GM19372 (cell line): ENCODE results near the gene LINS1.
"Not testable (repeated sequence)": the region's sequence is repeated elsewhere in the genome, so short reads cannot be mapped to it uniquely, and the experiment has no call there.

Source experiments
- ATAC-seq: cut with Tn5 transposase; IDR thresholded peaks from one replicate; pipeline ENCODE4 v1.9.1; 2021; ENCODE audit warnings: mild to moderate bottlenecking, low read depth, moderate library complexity; ENCODE audit not compliant: unreplicated experiment

Gene LINS1

DNA sequence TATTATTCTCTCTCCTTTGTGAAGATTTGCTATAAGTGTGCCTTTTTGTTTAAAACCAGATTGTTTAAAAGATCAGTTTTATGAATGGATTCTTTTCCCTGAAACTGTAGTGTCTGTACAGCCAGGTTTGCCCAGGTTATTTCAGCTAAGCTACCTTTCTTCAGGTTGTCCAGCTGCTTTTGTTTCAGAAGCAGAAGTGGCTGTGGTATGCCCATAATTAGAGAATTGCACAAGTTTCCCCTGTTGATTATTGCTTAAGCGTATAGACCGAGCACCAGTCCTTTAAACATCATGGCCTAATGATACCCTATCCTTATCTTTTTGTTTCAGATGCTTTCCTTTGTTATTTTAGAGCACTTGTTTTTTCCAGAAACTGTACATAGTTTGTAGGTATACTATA, 10.6 kb upstream of the LINS1 start:
- ATAC-seq = no peak

DNA sequence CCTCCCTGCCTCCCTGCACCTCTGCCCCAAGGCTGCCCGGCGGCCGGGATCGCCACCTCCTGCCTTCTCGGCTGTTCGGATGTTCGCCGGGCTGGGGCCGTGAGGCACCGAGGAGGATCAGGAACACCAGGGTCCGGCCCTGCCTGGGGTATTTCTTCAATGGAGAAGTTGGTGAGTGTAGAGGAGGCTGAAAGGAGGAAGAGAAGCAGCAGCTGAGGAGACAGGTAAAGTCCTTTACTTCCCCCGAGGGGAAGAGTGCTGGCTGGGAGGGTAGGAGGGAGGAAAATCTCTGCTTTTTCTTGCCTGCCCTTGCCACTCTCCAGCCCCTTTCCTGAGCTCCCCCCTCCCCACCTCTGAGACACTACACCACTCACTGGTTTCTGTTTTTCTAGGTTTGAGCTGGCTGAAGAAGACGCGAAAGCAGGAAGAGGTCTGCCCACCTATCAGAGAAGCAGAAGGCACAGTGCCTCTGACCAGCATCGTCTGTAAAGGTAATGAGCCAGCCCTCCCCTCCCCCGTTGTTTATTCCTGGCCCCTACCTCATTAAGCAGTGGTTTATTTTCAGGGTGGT, 924 bp upstream of the LINS1 start:
- peak; percentile 31 for ATAC-seq

DNA sequence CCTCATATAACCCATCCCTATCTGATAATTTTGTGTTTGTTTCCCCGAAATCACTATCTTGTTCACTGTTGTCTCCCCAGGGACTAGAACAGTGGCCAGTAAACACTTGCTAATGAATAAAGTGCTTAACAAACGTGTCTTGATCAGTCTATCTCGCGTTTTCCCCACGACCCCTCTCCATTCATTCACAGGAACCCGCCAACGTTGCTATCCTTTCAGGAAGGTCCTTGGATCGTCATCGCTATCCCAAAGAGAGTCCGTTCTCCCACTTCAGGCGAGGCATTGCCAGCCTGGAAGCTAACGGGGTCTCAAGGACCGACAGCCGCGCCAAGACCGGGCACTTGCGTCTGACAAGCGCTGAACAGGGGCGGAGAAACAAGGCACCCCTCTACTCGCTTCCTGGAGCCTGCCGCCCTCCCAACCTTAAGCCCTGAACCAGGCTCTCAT, 344 bp downstream of the LINS1 start:
- ATAC-seq = peak; percentile 3

DNA sequence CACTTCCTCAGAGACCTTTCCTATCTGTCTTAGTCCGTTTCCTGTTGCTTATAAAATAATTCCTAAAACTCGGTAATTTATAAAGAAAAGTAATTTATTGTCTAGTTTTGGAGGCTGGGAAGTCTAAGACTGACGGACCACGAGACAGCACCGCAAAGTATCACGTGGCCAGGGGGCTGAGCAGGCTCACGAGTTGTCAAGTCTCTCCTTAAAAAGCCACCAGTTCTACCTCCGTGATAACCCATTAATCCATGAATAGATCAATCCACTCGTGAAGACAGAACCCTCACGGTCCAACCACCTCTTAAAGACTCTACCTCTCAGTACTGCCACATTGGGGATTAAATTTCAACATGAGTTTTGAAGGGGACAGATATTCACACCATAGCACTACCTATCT, 821 bp downstream of the LINS1 start:
- no peak for ATAC-seq

DNA sequence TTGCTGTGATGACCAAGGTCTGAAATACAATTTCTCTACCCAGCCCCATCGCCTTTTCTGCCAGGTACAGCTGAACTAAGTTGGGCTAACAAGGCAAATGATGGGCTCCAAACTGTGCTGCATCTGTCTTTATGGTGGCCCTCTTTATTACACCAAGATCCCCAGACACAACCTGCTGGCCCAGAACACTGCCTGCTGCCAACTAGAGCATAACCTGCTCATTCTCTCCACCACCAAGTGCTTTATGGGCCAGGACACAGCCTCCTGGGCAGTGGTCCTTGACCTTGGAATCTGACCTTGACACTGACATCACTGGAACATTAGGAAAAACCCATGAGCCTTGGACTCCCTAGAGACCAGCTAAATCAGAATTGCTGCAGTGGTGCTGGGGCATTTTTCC, 3.3 kb downstream of the LINS1 start:
- no peak for ATAC-seq

DNA sequence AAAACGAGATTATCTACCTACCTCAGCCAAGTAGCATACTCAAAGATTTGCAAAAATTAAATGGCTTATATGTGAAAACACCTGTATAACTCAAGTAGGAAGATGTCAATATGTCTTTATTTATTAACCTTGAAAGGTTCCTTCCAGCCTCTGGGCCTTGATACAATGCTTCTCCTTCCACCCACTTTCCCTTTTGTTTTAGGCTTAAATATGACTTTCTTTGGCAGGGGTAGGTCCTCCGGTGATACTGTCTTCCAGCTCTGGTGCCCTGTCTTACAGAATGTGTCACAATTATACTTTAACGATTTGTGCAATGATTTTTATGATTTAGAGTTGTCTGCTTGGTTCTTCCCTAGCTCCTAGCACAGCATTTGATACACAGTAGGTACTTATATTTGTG, 4.1 kb downstream of the LINS1 start:
- ATAC-seq = no peak

DNA sequence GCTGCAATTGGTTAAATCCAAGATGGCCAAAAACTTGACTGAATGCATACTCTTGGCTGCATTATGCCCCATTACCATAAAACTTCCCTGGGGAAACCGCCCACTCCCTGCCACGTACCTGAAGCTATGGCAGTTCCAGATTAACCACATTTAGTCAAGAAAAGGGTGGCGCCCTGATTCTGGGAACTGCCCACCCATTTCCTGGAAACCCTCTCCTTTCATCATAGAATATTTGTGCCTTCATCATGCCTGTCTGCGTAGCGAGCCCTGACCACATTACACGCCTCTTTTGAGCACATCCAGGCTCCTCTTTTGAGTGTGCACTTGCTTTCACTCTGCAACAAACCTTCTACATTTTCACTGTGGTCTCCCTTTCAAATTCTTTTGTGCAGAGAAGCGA, 5.2 kb downstream of the LINS1 start:
- ATAC-seq = peak; percentile 67

DNA sequence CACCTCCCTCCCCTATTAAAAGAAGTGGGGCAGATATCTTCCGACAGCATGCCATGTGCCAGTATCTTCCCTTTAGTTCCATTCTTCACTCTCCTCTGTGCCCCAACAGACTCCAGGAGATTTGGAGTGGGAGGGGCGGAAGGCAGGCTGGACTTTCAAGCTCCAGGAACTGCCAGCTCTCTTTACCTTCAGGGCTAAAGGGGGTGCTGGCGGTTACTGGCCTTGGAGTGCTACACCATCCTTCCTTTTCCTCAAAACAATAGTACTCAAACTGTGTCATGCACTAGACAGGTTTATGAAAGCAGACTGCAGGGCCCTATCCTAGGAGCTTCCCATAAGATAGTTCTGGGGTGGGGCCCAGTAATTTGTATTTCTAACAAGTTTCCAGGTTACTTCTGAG, 6.0 kb downstream of the LINS1 start:
- no peak for ATAC-seq

DNA sequence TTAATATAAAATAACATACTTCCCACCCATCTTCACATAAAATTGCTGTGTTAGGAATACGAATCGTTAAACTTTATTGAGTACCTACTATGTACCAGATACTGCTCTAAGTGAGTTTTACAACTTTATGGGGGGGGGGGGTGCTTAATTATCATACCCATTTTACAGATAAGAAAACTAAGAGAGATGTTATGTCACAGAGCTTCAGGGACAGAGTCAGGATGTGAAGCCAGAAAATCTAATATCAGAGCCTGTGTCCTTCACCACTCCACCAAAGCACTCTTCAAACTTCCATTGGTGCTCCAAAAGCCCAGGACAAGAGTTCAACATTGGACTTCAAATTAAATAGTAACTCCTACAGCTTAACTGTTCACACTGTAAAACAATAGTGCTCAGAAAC, 8.6 kb downstream of the LINS1 start:
- ATAC-seq = no peak

DNA sequence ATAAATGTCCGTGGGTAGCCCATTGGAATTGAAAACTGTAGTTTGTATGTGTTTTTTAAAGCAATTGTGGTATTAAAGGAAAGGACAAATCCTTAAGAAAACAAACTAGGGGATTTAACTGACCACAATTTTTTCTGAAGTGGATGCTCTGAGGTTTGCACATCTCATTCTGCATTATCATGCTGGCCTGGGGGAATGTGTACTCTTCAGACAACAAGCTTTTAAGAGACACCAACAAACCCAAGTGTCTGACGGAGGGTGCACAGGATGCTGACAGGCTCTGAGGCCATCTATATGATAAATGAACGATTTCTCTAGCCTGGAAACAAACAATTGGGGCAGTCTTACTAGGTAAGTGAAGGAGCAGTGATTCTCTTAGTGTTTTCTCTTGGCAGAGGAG, 9.1 kb downstream of the LINS1 start:
- ATAC-seq = no peak

DNA sequence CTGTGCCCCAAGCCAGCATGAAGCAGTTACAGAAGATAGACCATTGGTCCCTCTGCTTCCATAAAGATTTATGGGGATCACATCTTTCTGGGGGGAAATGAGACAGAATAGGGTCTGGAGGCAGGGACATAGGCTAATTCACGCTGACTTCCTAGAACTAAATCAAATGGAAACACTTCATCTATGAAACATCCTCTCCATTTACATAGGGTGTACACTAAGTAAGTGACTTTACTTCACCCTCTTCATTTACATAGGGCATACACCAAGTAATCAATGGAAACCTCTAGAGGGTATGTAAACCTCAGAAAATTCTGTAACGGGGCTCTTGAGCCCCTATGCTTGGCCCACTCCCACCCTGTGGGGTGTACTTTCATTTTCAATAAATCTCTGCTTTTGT, 10.1 kb downstream of the LINS1 start:
- ATAC-seq = no peak

DNA sequence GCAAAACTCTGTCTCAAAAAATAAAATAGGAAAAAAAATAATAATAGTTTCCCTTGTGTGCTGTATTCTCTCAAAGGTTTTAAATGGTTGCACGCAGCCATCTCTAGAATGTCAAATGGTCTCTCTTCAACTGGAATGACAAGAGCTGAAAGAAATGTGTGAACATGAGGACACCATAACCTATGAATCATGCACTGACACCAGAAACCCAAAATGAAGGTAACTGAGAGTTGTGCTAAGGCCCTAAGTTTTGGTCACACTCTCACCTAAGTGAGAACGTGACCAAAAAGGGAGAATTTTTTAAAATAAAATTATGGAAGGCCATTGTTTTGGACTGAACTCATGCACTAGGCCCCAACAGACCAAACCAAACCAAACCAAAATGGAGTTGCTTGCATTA, 10.8 kb downstream of the LINS1 start:
- ATAC-seq = not testable (repeated sequence)

DNA sequence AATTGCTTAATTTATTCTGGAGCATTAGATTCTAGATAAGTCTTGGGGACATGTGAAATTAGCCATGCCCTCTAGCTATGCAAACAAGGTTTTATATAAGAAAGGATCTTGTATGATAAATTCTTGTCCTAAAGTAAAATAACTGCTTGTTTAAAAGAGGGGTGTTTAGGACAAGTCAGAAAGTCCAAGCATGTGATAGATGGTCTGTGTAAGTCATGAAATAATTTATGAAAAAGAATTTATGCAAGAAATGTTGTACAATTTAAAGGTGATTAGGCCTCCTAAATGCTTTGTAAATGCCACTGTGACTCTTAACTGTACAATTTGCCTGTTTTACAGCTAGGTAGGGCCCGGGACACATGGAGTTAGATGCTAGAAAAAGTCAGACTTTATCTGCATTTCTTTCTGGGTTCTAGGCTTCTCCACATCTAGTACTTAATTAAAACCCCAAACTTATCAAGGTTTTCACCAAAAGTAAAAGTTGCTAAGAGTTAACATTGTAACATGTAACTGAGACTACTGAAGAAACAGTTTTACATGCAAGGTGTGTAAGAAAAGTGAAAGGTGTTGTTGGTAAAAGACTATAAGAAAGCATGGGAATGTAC, 13.2 kb downstream of the LINS1 start:
- ATAC-seq = no peak

DNA sequence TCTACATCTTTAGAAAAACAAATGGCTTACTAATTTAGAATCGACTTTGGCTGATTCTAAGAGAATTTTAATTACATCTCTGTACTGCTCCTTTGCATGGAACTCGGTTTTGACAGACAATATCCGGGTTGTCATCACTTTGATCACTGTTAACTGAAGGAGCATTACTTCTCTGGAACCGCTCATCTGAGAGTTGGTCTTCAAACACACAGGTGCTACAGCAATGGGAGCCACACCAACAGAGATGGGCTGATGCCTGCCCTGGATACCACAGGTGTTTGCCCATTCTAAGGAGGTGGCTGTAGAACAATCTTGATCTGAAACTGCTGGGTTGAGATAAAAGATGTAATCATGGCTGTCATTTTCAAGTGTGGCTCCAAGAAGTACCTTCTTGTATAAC, 21.6 kb downstream of the LINS1 start:
- ATAC-seq = no peak

DNA sequence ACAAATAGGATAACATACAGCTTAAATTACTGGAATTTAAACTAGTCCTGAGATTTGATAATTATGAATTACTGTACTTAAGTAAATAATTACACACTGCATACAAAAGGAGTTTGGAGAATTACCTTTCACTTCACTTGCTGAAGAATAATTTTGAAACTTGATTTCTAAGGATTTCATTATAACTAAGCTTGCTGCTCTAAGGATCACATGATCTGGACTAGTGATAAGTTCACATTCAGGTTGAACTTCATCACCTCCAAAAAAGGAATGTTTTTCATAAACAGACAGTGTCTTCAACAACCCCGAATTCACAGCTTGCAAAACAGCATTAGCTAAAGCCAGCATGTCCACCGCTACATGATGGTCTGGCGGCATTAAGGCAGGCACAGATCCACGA, 28.5 kb downstream of the LINS1 start:
- no peak for ATAC-seq

DNA sequence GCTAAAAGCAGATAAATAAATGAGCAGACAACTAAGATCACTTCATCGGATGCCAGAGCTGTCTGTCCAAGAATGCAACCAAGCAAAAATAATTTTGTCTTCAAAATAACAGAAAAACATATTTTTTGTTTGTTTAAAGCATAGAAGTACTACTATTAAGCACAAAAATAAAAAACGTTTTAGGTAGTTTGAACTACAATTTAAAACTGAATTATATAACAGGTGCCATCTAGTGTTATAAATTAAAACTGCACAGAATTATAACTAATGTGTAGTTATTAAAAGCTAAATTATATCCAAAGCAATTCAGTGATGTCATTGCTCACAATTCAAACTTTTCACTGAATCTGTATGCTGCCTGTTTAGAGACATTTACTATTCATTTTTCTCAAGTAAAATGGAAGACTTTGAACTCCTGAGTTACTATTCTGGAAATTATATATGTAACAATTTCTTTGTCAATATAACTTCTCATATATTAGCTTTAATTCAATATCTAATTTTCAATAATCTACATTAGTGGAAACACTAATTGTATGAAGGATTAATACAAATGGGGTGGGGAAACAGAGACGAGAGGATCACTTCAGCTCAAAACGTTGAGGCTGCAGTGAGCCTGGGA, 29.5 kb downstream of the LINS1 start:
- ATAC-seq = no peak

DNA sequence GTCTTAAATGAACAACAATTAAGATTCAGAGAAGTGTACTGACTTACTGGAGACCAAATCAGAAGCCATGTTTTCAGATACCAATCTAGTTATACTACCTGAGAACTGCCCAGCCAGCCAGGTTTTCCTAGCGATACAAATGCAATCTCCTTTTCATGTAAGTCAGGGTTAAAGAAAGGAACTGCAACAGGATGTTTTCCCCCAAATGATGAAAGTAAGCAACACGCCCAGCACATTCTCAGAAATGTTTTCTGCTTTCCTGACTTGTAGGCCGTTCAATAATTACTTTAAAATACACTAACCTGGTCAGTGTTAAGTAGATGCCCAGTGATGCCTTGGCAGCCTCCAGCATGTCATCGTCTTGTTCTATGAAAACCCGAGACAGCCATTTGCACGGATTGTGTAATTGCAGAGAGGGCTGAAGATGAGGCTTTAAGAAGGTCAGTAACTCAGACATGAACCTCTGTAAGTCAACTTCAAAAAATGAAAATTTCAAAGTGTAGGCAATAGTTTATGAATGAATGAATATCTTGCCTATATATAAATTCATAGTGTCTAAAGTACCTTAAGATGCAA, 30.3 kb downstream of the LINS1 start:
- no peak for ATAC-seq

DNA sequence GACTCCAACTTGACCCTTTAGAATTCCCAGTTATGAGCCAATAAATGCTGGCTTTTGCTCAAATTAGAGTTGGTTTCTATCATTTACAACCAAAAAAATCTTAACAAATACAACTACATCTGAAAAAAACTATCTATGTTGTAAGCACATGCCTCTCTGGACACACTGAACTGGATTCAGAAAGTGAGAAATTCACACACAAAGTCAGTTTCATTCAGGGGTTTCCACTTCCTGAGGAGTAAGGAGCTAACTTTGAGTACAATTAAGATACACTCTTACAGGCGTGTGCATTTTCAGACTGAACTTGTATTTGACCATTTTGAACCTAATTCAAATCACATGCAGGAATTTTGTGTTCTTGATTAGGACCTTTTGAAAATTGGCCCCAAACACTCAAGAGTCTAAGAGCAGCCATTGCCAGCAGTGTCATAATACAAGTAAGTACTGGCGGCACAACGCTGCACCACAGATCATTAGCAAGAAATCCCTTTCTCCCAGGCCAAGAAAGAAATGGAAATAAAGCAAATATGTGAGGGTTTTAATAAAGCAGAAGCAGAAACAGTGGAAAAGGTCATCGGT, 31.2 kb downstream of the LINS1 start:
- peak; percentile 84 for ATAC-seq

DNA sequence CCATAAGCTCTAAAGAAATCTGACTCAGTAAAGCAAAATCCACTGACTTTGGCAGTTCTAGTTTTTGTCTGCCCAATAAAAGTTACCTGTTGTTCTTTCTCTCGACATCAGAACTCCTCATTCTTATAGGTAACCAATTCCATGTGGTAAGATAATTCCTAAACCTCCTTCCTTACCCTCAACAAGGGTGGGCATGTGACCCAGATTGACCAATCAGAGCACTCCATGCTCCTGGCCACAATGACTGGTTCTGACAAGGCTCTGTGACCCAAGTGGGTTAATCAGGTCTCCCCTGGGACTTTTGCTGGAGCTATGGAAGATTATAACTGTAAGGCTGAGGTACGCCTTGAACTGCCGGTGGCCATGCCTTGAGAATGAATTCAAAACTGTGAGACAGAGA, 31.7 kb downstream of the LINS1 start:
- no peak for ATAC-seq

DNA sequence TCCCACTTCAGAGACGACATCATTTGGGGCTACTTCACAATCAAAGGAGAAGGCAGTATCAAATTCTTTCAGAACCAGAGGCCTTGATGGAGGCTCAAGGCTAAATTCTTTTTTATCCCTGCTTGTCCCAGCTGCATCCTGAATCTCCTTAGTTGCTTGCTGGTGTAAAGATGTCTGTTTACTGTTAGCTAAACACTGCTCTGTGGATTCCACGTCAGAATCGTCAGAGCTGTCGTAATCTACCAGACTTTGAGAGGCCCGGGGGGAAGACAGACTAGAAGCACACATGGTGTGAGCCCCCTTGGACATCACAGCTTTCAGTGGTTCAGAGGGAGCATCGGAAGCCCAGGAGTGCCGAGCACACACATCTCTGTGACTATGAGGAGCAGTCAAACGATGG, 32.6 kb downstream of the LINS1 start:
- ATAC-seq = no peak

DNA sequence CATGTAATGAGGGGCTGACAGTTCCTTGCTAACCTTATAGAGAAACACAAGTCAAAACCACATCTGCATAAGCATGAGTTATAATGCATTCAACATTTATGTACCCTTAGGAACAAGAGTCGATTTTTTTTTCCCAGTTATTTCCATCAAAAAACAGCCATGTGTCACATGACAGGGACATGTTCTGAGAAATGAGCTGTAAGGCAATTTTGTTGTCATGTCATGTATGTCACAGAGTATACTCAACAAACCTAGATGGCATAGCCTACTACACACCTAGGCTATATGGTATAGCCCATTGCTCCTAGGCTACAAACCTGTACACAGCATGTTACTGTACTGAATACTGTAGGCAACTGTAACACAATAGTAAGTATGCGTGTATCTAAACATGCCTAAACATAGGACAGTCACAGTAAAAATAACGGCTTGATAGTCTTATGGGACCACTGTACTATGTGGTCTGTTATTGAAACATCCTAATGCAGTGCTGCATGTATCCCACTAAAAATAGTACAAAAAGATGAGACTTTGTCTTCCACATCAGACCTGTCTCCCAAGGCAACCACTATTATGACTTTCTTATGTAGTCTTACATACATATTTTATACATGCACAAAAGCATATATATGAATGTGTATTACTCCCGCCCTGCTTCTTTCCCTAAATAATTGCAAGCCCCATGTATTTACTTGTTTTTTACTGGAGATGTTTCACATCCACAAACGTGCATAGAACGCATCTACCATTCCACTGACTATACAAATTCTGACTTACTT, 34.9 kb downstream of the LINS1 start:
- no peak for ATAC-seq
